Inflammatory macrophage treated with lipopolysaccharide for 4 hours (primary cell): ENCODE results near the gene HMCES.

Source experiments
- DNase-seq: peaks from one replicate; pipeline ENCODE4 v3.0.0-alpha.2; 2020

HMCES gene

DNA sequence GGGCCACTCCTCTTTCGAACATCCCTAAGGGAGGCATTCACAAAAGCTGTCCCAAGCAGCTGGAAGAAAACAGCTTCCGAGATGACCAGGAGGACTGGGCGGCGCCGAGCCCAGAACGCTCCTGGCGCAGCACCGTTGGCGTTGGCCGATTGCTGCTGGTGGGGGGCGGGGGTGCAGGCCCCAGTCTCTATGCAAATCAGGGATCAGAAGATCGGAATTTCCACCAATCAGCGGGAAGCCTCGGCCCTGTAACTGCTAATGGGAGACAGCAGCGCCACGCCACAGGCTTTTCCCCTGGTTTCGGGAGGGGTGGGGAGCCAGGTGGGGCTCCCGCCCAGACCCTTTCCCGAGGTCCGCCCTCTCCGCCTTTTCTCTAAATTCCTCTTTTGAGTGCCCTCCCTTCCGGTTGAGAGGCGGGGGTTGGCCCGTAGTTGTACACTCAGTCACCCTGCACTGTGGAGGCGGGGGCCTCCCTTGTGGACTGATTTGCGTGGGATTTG lies 27.0 kb downstream of the HMCES start:
- peak; percentile 89 for DNase-seq

DNA sequence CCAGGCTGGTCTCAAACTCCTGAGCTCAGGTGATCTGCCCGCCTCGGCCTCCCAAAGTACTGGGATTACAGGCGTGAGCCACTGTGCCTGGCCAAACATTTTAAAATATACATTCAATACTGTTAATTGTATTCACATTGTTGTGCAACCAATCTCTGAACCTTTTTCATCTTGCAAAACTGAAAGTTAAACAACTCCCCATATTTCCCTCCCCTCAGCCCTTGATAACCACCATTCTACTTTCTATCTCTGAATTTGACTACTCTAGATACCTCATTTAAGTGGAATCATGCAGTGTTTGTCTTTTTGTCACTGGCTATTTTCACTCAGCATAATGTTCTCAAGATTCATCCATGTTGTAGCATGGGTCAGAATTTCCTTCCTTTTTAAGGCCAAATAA lies 30.0 kb downstream of the HMCES start:
- DNase-seq, result peak; percentile 59

DNA sequence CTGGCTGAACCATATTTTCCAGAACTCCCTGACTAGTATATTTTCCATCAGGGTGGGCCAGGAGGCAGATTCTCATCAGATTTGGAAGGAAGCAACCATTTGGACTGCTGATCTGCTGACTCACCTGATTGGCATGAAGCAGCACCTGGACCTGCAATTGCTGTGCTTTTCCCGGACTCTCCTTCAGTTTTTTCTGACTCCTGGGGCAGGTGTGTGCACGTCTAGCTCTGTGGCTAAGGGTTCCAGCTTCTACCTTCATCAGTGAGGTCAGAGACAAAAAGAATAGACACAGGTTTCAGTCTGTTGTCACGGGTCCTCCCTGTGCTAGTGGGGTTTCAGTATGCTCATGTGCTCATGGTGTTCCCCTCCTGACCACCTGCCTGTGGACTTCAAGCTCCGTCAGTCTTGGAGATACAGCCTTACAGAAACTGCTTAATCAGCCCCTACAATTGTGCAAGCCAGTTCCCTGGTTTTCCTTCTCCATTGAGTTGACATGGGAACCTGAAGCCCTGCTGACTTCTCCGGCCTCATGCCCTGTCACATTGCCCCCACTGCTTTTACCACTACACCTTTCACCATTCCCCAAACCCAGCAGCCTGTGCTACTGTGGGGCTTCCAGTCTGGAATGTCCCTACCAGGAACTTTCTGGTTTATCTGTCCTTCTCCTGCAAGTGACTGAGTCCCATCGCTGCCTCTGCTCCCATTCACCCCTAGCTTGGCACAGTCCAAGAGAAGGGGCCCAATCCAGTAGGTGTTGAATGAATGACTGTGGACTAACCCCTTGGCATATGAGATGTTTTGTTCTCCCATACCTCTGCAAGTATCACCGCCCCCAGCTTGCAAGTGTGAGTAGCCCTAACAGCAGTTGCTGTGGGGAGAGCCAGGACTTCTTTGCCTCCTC lies 31.7 kb downstream of the HMCES start:
- peak; percentile 62 for DNase-seq

DNA sequence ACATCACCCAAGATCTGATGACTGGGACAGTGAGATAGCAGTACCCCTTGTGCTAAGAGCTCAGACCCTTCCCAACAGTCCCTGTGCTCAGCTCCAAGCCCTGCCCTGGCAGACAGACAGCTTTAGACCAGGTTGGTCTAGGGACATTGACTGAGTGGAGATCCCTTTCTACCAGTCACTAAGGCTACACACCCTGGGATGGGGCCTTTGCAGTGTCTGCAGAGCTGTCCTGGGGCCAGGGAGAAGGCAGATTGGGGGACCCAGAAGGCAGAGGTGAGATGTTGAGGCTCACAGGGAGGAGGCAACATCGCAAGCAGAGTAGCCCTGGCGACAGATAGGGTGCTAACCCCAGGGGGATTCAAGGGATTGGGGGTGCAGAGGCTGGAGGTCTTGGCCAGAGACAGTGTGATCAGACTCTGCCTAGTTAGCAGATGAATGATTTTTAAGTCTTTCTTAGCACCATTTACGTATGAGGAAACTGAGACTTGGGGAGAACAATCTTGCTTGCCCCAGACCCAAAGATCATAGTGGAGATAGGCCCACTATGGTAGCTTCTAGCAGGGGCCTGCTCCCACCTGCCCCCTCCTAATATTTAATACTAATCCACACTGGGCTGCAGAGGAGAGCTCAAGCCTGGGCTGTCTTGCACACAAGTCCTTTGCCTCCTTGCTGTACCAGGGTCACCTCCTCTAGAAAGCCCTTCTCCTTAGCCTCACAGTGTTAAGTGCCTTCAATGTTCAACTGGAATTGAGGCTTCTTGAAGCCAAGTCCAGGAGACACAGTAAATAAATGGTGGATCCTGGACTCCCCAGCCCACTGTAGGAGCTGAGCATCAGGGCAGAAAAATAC lies 32.6 kb downstream of the HMCES start:
- DNase-seq, result no peak

DNA sequence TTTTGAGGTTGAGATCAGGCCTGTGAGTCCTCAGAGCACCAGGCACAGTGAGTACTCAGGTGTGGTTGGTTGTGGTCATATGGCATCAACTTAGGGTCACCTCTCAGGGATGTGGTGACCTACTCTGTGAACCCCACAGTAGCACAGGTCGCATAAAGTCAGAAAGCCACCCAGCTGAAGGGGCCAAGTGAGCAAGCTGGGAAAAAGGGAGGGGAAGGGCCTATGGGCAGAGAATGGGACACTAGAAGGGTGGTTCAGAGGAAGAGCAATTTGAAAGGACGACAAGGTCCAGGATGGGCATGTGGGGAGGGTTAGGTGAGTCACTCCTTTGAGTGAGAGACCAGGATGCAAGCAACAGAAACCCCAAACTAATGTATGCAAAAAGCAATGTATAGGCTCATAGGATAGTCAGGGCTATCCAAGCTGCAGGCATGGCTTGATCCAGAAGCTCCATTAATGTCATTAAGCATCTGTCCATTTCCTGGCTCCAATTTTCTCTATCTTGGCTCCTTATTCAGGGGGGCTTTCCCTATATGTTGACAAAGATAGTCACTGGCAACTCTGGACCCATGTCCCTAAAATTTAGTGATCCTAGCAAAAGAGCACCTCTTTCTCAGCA lies 33.5 kb downstream of the HMCES start:
- DNase-seq, result no peak

DNA sequence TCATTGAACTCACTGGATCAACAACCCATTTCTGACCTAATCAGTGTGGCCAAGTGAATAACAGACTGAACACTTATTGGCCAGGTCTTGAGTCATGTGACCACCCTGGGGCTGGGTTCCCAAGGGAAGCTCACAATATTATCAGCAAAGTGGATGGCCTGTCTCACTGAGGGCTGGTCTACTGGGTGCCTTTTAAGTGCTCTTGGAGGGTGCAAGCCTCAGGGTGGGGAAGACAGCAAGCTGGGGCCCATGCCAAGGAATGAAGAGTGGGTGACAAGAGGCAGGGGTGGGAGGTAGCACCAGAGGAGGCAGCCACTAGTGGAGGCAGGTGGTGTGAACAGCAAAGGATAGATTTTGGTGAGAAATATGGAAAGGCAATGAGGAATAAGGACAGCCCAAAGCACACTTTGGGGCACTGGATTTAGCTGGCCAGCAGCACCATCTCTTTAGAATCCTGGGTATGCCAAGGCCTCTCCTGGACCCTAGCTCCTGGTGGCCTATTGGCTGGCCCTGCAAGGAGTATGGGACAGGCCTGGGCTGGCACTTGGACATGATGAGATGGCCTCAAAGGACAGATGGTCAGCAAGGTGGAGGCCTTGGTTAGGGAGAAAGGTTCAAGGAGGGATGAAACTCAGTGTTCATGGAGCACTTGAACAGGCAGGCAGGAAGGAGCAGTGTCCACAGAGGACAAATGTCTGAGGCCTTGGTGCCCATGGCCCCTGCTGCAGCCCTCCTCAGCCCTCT lies 34.2 kb downstream of the HMCES start:
- no peak for DNase-seq

DNA sequence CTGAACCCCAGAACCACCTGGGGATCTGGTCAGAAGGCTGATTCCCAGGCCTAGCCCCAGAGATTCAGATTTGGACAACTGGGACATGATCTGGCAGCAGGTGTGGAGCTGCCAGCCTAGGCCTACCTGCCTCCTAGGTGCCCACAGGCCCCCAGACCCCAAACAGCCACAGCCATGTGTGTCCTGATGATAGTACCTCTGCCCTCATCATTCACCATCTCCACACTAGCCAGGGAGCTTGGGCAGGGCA lies 34.7 kb downstream of the HMCES start:
- DNase-seq, result no peak

DNA sequence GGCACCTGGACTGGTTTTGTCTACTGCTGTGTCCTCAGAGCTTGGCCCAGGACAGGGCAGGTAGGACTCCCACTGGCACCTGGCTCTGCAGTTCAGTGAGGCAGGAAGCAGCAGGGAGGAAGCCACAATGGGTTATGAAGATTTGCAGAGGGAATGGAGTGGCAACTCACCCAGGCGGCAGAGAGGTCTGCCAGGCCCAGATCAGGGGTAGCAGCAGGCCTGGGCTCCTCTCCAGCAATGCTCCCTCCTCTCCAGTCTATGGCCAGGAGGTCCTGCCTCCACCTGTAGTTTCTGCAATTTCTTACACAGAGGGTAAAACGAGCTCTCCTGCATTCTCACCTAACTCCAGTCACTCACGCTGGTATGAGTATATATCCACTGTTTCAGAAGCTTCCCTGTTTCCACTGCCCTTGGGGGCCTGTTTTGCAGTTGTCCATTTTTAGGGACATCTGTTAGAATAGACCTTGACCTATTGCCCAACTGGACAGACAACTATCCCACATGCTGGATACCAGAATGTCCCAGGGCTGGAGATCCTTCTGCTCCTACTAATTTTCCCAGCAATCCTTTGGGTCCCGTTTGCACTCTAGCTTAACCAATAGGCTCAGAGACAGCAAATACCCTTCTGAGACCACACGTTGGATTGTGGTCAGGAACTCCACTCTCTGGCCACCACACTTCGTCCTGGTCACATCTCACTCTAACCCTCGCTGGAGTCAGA lies 35.2 kb downstream of the HMCES start:
- no peak for DNase-seq

DNA sequence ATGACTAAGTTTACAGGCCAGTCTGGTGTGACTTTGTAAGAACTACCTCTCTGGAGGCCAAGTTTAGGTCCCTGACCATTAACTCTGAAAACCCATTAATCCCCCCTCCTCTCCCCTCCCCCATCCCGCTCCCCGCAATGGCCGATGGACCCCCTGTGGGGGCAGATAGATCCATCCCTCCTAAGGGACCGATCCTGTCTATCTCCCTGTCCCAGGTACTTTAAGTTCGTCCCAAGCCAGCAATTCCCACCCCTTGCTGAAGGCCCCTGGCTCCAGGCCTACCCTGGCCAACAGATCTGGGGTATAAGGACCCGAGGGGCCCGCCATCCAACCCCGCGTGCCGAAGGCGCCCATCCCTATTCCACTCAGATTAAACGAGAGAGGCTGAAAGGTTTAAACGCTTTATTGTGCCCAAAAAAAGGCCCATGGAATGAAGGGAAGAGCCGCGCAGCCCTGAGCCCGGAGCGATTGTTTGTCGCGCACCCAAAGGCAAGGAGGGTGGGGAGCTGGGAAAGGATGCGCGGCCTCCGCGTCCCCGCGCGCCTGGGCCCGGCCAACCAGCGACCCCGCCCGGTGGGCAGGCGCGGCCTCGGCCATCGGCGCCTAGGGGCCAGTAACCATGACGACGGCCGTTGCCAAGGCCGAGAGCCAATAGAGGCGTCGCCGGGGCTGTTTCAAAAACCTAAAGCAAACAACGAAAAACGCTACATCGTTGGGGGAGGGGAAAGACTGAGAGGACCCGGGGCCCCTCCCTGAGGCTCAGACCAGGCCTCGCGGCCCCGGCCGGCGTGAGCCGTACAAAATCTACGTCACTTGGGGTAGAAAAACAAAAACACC lies 35.9 kb downstream of the HMCES start:
- DNase-seq, result peak; percentile 75

DNA sequence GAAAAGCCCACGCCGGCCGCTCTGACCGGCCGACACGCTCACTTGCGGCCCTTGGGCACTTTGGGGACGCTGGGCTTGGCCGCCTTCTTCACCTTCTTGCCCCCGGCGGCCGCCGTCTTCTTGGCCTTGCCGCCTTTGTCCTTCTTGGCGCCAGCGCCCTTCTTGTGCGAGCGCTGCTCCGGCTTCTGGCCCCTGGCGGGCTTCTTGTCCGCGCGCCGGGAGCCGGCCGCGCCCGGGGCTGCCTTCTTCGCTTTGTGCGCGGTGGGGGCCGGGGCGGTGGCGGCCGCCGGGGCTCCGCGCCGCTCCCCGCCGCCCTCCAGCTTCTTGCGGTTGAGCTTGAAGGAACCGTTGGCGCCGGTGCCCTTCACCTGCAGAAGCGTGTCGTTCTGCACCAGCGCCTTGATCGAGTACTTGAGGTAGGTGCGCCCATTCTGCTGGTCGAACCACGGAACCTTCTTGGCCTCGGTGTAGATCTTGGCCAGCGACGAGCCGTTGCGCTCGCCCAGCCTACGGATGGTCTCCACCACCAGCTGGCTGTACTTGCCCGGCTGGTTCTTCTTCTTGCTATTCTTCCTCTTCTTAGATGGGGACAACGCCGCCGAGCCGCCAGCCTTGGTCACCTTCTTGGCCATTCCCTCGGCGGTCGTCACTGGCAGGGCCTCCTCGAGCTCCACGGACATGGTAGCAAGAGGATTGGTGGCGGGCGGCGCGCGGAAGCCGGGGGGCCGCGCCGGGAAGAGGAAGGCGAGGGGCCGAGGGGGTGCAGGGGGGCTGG lies 36.7 kb downstream of the HMCES start:
- DNase-seq, result peak; percentile 51

DNA sequence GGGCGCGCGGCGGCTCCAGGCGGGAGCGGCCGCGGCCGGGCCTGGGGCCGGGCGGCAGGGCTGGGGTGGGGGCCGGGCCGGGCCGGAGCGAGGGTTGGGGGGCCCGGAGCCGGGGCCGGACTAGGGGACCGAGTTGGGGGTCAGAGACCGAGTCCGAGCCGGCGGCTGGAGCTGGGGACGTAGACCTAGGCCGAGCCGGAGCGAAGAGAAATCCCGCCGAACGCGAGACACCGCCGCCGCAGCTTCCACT lies 37.3 kb downstream of the HMCES start:
- DNase-seq, result no peak

DNA sequence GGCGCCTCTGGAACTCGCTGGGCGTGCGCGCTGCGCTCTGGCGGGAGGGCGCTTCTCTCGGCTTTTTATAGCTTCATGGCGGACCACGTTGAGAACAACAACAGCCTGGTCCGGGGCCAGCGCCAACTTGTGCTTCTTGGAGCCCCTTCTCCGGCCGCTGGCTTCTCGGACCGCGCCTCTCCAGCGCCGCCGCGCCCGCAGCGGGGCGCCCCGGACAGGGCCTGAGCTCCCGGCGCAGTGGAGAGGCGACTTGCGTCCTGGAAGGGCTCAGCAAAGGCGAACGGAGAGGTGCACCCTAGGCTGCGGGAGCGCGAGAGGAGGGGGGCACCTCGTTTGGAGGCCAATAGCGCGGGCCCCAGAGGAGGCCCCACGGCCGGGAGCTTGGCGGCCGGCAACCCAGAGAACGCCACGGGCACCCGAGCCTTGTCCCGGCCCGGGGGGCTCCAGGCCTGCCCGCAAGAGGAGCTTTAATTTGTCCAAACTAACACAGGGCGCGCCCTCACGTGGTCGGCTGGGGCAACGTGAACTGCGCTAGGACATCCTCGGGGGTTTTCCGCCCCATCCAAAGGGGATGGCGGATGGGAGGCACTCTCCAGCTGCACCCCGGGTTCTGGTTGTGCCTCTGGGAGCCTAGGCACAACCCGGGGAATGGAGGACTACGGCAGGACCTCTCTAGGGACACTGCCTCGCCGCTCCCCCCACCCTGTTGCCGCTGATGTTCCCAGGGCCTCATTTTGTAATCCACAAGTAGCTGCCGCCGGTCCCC lies 37.8 kb downstream of the HMCES start:
- peak; percentile 87 for DNase-seq

DNA sequence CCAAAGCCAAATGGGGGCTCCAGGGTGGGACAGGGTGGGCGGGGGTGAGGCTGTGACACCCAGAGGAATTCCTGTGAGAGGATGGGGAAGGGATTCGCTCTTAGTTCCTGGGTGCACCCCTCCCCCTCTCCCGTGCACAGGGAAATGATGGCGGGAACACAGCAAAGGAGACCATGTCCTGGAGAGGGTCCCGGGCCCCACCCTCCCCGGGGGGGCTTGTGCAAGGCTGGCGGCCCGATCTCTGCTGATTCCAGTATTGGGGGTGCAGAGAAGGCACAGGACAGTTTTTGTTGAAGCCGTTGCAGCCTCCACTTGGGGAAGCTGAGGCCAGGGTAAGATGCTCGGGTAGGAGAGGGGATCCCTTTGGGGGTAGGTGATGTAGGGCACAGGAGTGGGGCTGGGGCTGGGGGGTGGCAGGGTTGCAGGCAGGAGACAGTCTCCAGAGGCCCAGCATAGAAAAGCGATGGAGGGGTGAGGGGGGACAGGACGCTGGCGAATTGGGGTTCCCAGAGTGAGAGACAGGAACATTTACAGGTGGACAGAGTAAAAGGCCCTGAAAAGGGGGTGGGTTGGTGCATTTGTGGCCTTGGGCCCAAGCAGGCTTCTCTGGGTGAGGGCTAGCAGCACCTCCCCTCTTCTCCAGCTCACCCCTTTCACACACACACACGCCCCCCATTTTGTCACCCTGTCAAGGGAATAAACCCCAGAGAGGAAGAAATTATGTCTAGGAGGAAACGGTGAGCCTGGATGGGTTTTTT lies 38.5 kb downstream of the HMCES start:
- no peak for DNase-seq

DNA sequence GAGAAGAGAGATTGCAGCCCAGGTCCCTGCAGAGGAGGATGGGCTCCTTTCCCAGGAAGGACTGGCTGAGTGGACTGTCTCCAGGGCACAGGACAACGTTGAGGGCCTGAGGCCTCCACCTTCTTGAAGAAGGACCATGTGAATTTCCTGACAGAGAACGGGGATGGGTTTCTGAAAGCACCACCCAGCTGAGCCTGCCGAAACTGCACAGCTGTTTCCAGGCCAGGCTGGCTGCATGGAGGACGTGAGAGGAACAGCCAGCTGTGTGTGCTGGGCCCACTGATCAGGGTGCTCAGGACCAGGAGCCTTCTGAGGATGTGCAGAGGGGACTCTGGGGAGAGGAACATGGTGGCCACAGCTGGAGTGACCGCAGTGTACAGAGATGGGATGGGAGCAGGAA lies 39.2 kb downstream of the HMCES start:
- no peak for DNase-seq

DNA sequence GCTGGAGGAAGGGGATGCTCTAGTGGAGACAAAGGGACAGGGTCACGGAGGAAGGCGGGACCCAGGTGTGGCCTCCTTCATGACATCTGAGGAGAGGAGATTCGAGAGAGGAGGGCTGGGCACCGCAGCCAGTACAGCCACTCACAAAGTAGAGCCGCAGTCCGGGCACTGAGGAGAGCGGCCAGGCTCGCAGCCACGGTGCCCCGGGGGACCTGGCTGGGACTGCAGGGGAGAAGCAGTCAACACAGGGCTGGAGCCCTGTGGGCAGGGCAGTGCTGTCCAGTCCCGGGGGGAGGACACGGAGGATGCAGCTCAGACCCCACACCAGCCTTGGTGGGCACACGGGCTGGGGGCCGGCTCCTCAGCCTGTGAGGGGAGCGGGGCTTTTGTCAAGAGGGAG lies 40.3 kb downstream of the HMCES start:
- DNase-seq, result no peak

DNA sequence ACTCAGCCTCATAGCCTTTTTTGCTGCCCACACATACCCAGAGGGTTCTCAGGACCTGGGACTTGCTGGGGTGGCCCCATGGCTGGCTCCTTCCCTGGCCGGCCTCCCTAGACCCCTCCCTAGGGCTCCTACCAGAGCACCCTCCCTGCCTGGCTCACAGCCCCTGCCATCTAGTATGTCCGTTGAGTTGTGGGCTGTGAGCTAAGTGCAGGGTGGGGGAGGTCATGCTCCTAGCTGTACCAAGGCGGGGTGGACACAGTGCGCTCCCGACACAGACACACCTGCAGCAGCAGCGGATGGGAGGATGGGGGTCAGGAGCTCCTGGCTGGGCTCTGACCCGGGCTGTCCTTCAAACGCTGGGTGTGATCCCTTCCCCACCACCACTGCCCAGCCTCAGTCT lies 41.6 kb downstream of the HMCES start:
- no peak for DNase-seq

DNA sequence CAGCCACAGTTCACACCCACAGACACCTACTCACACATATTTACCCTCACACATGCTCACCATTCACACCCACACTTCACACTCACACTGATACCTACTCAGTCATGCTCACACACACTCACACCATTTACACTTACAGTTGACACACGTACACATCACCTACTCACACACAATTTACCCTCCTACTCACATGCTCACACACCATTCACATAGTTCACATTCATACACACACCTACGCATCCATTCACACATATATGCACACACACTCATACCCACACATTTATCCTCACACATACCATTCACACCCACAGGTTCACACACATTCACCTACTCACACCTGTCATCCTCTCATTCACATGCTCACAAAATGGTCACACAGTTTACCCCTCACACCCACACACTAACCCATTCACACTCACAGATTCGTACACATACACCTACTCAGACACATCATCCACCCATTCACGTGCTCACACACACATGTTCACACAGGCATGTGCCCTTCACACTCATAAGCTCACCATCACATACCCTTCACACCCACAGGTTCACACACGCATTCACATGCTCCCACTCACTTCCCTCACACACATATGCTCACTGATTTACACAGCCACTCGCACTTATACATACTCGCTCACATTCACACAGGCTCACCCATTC lies 42.3 kb downstream of the HMCES start:
- no peak for DNase-seq

DNA sequence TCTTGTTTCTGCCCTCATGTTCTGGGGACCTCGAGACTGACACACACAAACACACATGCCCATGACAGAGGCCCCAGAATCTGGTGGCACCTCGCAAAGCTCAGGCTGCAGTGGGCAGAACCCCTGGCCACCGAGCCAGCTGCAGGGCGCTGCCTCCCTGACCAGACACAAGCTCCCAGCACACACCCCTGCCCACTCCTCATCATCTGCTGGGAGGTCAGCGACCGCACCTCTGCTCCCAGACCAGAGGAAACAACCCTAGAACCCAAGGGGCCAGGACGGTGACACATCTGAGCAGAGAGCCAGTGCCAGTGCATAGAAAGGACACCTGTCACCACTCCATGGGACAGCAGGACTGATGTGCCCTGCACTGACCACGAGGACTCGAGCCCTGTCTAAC lies 43.2 kb downstream of the HMCES start:
- no peak for DNase-seq
